WERI-Rb-1 (cell line): ENCODE results near the gene IFT43.

ENCODE experiments used
- DNase-seq: peaks from one replicate; pipeline ENCODE4 v3.0.0-alpha.2; 2020
- H3K27ac ChIP-seq: fragments of 250-450 bp; sonication (Bioruptor Pico); 2 replicates; pipeline ENCODE4 v1.5.1; 2020; ENCODE audit warnings: mild to moderate bottlenecking, moderate library complexity
- H3K27me3 ChIP-seq: fragments of 250-450 bp; sonication (Bioruptor Pico); 2 replicates; pipeline ENCODE4 v1.5.1; 2021; ENCODE audit warnings: mild to moderate bottlenecking, low read depth, moderate library complexity; ENCODE audit not compliant: insufficient read depth, severe bottlenecking
- H3K36me3 ChIP-seq: fragments of 250-450 bp; sonication (Bioruptor Pico); 2 replicates; pipeline ENCODE4 v1.5.1; 2020; ENCODE audit warnings: mild to moderate bottlenecking, moderate library complexity
- H3K4me3 ChIP-seq: 2 replicates; pipeline ENCODE4 v1.5.1; 2011; ENCODE audit warnings: low read depth, mild to moderate bottlenecking, control low read depth, low read length
- H3K9me3 ChIP-seq: fragments of 250-450 bp; sonication (Bioruptor Pico); 2 replicates; pipeline ENCODE4 v1.5.1; 2021; ENCODE audit warnings: mild to moderate bottlenecking, moderate library complexity; ENCODE audit not compliant: severe bottlenecking
- CTCF ChIP-seq: IDR thresholded peaks from 2 replicates; pipeline ENCODE4 v1.5.1; 2011; ENCODE audit warnings: low read depth, mild to moderate bottlenecking, control low read depth, inconsistent platforms, low read length

IFT43 gene

GRCh38 chr14:76015668-76016067 is 30.1 kb downstream of the IFT43 start:
- H3K4me3 ChIP-seq = no peak overlapping the region
- H3K27me3 ChIP-seq = no peaks in the 10 kb centered on the region
- TF ChIP-seq CTCF = no peak
- no peak overlapping the region for H3K27ac ChIP-seq
- H3K36me3 ChIP-seq = no peaks in the 10 kb centered on the region
- no peak for DNase-seq
- H3K9me3 ChIP-seq = no peaks in the 10 kb centered on the region

GRCh38 chr14:76019676-76020075 is 34.1 kb downstream of the IFT43 start:
- TF ChIP-seq CTCF = no peak
- Histone ChIP-seq H3K27me3 (no peaks in the 10 kb centered on the region), H3K4me3 (no peak overlapping the region), H3K9me3 (no peaks in the 10 kb centered on the region), H3K36me3 (peaks cover 9% of the 10 kb centered on the region), H3K27ac (no peak overlapping the region)
- no peak for DNase-seq

- no peaks in the 10 kb centered on the region for H3K27me3 ChIP-seq
- TF ChIP-seq CTCF = no peak
- no peak overlapping the region for H3K27ac ChIP-seq
These were observed 37.4 kb downstream of the IFT43 start for GRCh38 chr14:76022991-76023390.

GRCh38 chr14:76023757-76024156 is 38.2 kb downstream of the IFT43 start:
- no peaks in the 10 kb centered on the region for H3K27me3 ChIP-seq
- DNase-seq = no peak
- H3K36me3 ChIP-seq = peaks cover 9% of the 10 kb centered on the region

More at GRCh38 chr14:76022991-76023390, 37.4 kb downstream of the IFT43 start:
- Histone ChIP-seq H3K9me3 (no peaks in the 10 kb centered on the region), H3K36me3 (peaks cover 9% of the 10 kb centered on the region), H3K4me3 (no peak overlapping the region)
- no peak for DNase-seq

GRCh38 chr14:76024211-76024907 is 38.8 kb downstream of the IFT43 start:
- Histone ChIP-seq H3K27ac (no peak overlapping the region), H3K27me3 (no peaks in the 10 kb centered on the region), H3K36me3 (peaks cover 9% of the 10 kb centered on the region), H3K9me3 (no peaks in the 10 kb centered on the region), H3K4me3 (no peak overlapping the region)
- no peak for TF ChIP-seq CTCF
- no peak for DNase-seq

More at GRCh38 chr14:76023757-76024156, 38.2 kb downstream of the IFT43 start:
- H3K9me3 ChIP-seq = no peaks in the 10 kb centered on the region
- no peak overlapping the region for H3K27ac ChIP-seq
- no peak for TF ChIP-seq CTCF
- no peak overlapping the region for H3K4me3 ChIP-seq

GRCh38 chr14:76034566-76034965 is 49.0 kb downstream of the IFT43 start:
- no peak for TF ChIP-seq CTCF
- Histone ChIP-seq H3K27me3 (no peaks in the 10 kb centered on the region), H3K4me3 (no peak overlapping the region), H3K9me3 (no peaks in the 10 kb centered on the region), H3K36me3 (no peaks in the 10 kb centered on the region), H3K27ac (no peak overlapping the region)
- DNase-seq = no peak
